ENCODE measurements around the gene ACTL6A. TPM values are rescaled to one million over a fixed set of nuclear protein-coding genes. Genes with fewer than 3 reads are reported as not detected.

Gene ACTL6A
- total RNA-seq, 2 donors from 2014 or later = 9.7 to 50.3 TPM

- Histone ChIP-seq H3K27me3 (replicated peaks; ENCODE audit: insufficient read depth) (no peaks in the 10 kb centered on the region), H3K9me3 (no peaks in the 10 kb centered on the region), H3K4me3 (no peak overlapping the region), H3K4me1 (ENCODE audit: control insufficient read depth in 1 of 2, low read depth in 2 of 2) (peaks cover 0 to 4% of the 10 kb centered on the region in 2 donors), H3K27ac (no peak overlapping the region), H3K36me3 (peaks cover 6% of the 10 kb centered on the region)
- no peak for ATAC-seq (ENCODE audit: insufficient number of reproducible peaks, low FRiP score, low read depth)
- no peak for DNase-seq (ENCODE audit: low spot score)
- TF ChIP-seq CTCF (IDR thresholded peaks at IDR 0.05) = no peak
Observed at GRCh38 chr3:179613807-179614206, 51.1 kb downstream of the ACTL6A start.

- no peaks in the 10 kb centered on the region for H3K27me3 ChIP-seq (replicated peaks; ENCODE audit: insufficient read depth)
- TF ChIP-seq CTCF (IDR thresholded peaks at IDR 0.05) = no peak
- ATAC-seq (ENCODE audit: insufficient number of reproducible peaks, low FRiP score, low read depth) = no peak
Observed at GRCh38 chr3:179615458-179616173, 52.9 kb downstream of the ACTL6A start.

GRCh38 chr3:179622023-179622422, 59.3 kb downstream of the ACTL6A start:
- no peak for ATAC-seq (ENCODE audit: insufficient number of reproducible peaks, low FRiP score, low read depth)
- H3K27ac ChIP-seq = no peak overlapping the region

More at GRCh38 chr3:179615458-179616173, 52.9 kb downstream of the ACTL6A start:
- Histone ChIP-seq H3K36me3 (peaks cover 6% of the 10 kb centered on the region), H3K4me3 (no peak overlapping the region), H3K4me1 (ENCODE audit: control insufficient read depth in 1 of 2, low read depth in 2 of 2) (peaks cover 0 to 4% of the 10 kb centered on the region in 2 donors), H3K27ac (no peak overlapping the region), H3K9me3 (no peaks in the 10 kb centered on the region)
- no peak for DNase-seq (ENCODE audit: low spot score)

DNA sequence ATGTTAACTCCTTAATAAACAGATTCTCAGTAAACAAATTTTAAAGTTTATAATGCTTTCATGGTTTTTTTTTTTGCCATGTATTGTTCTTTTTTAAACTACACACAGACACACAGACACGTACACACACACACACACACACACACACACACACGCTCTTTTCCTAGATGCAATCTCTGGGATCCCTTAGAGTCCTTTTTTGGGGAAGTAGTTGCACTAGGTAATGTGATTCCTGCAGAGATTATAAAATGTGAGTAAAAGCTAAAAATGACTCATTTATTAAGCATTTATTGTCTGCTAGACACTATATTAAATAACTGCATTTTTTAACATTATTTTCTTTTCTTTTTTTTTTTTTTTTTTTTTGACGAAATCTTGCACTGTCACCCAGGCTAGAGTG, 61.7 kb downstream of the ACTL6A start:
- TF ChIP-seq CTCF (IDR thresholded peaks at IDR 0.05) = no peak
- Histone ChIP-seq H3K27me3 (replicated peaks; ENCODE audit: insufficient read depth) (no peaks in the 10 kb centered on the region), H3K9me3 (no peaks in the 10 kb centered on the region), H3K36me3 (peaks cover 19% of the 10 kb centered on the region), H3K27ac (no peak overlapping the region), H3K4me3 (no peak overlapping the region), H3K4me1 (ENCODE audit: control insufficient read depth in 1 of 2, low read depth in 2 of 2) (no peaks in the 10 kb centered on the region)
- DNase-seq (ENCODE audit: low spot score) = no peak
- no peak for ATAC-seq (ENCODE audit: insufficient number of reproducible peaks, low FRiP score, low read depth)

More at GRCh38 chr3:179622023-179622422, 59.3 kb downstream of the ACTL6A start:
- Histone ChIP-seq H3K36me3 (peaks cover 25% of the 10 kb centered on the region), H3K4me1 (ENCODE audit: control insufficient read depth in 1 of 2, low read depth in 2 of 2) (no peaks in the 10 kb centered on the region), H3K27me3 (replicated peaks; ENCODE audit: insufficient read depth) (no peaks in the 10 kb centered on the region), H3K4me3 (no peak overlapping the region), H3K9me3 (no peaks in the 10 kb centered on the region)
- DNase-seq (ENCODE audit: low spot score) = no peak
- TF ChIP-seq CTCF (IDR thresholded peaks at IDR 0.05) = no peak

- Histone ChIP-seq H3K9me3 (no peaks in the 10 kb centered on the region), H3K4me1 (ENCODE audit: control insufficient read depth in 1 of 2, low read depth in 2 of 2) (no peaks in the 10 kb centered on the region), H3K4me3 (no peak overlapping the region), H3K27me3 (replicated peaks; ENCODE audit: insufficient read depth) (no peaks in the 10 kb centered on the region), H3K27ac (no peak overlapping the region), H3K36me3 (no peaks in the 10 kb centered on the region)
- DNase-seq (ENCODE audit: low spot score) (no peak), ATAC-seq (ENCODE audit: insufficient number of reproducible peaks, low FRiP score, low read depth) (no peak)
- no peak for TF ChIP-seq CTCF (IDR thresholded peaks at IDR 0.05)
Observed at GRCh38 chr3:179630753-179631451, 68.2 kb downstream of the ACTL6A start.

Data from thoracic aorta (tissue), 2 donors.